ENCODE results near the gene AACS. TPM values are rescaled to one million over a fixed set of nuclear protein-coding genes. Genes with fewer than 3 reads are reported as not detected.

Gene AACS
- total and polyA plus RNA-seq, 2 of the 8 experiments (the other 6 are each of a cell fraction or from before 2014, with no cell fraction given), result 51.9 to 52.4 TPM

DNA sequence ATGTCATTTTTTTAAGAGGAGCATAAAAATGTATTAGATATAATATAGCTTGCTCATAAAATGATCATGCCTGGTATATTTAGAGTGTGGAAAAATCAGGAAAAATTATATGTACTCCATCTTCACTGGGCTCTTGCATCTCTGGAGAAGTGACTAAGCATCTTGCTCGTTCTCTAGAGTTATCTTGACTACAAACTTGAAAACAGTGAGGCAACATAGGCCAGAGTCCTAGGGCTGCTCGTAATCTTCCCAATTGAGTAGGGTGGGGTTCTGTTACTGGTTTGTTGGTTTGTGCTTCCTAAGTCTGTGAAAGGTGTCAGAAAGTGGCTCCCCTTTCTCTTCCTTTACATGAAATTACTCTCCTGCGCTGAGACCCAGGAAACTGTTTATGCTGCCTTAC lies 46.2 kb downstream of the AACS start (continued):
- TF ChIP-seq, protein P1, sequence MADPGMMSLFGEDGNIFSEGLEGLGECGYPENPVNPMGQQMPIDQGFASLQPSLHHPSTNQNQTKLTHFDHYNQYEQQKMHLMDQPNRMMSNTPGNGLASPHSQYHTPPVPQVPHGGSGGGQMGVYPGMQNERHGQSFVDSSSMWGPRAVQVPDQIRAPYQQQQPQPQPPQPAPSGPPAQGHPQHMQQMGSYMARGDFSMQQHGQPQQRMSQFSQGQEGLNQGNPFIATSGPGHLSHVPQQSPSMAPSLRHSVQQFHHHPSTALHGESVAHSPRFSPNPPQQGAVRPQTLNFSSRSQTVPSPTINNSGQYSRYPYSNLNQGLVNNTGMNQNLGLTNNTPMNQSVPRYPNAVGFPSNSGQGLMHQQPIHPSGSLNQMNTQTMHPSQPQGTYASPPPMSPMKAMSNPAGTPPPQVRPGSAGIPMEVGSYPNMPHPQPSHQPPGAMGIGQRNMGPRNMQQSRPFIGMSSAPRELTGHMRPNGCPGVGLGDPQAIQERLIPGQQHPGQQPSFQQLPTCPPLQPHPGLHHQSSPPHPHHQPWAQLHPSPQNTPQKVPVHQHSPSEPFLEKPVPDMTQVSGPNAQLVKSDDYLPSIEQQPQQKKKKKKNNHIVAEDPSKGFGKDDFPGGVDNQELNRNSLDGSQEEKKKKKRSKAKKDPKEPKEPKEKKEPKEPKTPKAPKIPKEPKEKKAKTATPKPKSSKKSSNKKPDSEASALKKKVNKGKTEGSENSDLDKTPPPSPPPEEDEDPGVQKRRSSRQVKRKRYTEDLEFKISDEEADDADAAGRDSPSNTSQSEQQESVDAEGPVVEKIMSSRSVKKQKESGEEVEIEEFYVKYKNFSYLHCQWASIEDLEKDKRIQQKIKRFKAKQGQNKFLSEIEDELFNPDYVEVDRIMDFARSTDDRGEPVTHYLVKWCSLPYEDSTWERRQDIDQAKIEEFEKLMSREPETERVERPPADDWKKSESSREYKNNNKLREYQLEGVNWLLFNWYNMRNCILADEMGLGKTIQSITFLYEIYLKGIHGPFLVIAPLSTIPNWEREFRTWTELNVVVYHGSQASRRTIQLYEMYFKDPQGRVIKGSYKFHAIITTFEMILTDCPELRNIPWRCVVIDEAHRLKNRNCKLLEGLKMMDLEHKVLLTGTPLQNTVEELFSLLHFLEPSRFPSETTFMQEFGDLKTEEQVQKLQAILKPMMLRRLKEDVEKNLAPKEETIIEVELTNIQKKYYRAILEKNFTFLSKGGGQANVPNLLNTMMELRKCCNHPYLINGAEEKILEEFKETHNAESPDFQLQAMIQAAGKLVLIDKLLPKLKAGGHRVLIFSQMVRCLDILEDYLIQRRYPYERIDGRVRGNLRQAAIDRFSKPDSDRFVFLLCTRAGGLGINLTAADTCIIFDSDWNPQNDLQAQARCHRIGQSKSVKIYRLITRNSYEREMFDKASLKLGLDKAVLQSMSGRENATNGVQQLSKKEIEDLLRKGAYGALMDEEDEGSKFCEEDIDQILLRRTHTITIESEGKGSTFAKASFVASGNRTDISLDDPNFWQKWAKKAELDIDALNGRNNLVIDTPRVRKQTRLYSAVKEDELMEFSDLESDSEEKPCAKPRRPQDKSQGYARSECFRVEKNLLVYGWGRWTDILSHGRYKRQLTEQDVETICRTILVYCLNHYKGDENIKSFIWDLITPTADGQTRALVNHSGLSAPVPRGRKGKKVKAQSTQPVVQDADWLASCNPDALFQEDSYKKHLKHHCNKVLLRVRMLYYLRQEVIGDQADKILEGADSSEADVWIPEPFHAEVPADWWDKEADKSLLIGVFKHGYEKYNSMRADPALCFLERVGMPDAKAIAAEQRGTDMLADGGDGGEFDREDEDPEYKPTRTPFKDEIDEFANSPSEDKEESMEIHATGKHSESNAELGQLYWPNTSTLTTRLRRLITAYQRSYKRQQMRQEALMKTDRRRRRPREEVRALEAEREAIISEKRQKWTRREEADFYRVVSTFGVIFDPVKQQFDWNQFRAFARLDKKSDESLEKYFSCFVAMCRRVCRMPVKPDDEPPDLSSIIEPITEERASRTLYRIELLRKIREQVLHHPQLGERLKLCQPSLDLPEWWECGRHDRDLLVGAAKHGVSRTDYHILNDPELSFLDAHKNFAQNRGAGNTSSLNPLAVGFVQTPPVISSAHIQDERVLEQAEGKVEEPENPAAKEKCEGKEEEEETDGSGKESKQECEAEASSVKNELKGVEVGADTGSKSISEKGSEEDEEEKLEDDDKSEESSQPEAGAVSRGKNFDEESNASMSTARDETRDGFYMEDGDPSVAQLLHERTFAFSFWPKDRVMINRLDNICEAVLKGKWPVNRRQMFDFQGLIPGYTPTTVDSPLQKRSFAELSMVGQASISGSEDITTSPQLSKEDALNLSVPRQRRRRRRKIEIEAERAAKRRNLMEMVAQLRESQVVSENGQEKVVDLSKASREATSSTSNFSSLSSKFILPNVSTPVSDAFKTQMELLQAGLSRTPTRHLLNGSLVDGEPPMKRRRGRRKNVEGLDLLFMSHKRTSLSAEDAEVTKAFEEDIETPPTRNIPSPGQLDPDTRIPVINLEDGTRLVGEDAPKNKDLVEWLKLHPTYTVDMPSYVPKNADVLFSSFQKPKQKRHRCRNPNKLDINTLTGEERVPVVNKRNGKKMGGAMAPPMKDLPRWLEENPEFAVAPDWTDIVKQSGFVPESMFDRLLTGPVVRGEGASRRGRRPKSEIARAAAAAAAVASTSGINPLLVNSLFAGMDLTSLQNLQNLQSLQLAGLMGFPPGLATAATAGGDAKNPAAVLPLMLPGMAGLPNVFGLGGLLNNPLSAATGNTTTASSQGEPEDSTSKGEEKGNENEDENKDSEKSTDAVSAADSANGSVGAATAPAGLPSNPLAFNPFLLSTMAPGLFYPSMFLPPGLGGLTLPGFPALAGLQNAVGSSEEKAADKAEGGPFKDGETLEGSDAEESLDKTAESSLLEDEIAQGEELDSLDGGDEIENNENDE (IDR thresholded peaks at IDR 0.05; ENCODE audit: insufficient replicate concordance, low read length), result no peak
- TF ChIP-seq SRF (IDR thresholded peaks at IDR 0.05; ENCODE audit: low read depth, low read length), result no peak
- no peak for TF ChIP-seq RAD21 (IDR thresholded peaks at IDR 0.05 in 1 of 2, conservative IDR thresholded peaks at IDR 0.05 in 1 of 2; ENCODE audit: low read depth in 2 of 2, low read length in 2 of 2)

Data from H1 (cell line).